Cortex of kidney (tissue), 1 donor: ENCODE measurements around the gene CRADD.
"Not testable (repeated sequence)": the region's sequence is repeated elsewhere in the genome, so short reads cannot be mapped to it uniquely, and the experiment has no call there.

Source experiments
- DNase-seq: peaks from one replicate; lab custom pipeline; 2025; lab: John Stamatoyannopoulos, UW

The CRADD gene

GRCh38 chr12:93706824-93707223, 29.6 kb downstream of the CRADD start:
- no peak for DNase-seq

DNA sequence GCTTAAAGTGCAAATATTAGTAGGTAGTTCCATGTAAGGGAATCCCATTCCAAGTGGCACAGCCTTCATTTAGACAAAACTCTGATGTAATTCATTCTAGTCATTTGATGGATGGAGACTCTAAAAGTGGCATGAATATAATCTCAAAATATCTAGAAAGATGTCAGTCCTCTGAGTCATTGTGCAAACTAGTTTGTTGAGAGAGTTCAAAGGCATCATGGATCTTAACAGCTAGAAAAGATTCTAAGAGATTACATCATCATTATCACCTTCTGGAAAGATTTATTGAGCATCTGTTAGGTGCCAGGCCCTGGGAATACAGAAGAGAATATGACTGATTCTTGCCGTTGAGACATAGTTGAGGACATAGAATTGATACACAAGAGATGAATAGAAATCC, 30.7 kb downstream of the CRADD start:
- DNase-seq, result no peak

GRCh38 chr12:93708952-93709351, 31.8 kb downstream of the CRADD start:
- DNase-seq, result no peak

DNA sequence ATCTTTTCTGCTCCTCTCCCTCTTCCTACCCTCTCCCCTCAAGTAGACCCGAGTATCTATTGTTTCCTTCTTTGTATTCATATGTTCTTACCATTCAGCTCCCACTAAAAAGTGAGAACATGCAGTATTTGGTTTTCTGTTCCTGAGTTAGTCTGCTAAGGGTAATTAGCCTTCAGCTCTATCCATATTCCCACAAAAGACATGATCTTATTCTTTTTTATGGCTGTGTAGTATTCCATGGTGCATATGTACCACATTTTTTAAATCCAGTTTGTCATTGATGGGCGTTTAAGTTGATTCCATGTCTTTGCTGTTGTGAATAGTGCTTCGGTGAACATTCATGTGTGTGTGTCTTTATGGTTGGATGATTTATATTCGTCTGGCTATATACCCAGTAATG, 32.2 kb downstream of the CRADD start:
- DNase-seq, result no peak

GRCh38 chr12:93710574-93710926, 33.4 kb downstream of the CRADD start:
- DNase-seq, result no peak

GRCh38 chr12:93711502-93711901, 34.3 kb downstream of the CRADD start:
- DNase-seq, result not testable (repeated sequence)

- no peak for DNase-seq
Observed at GRCh38 chr12:93712200-93712599, 35.0 kb downstream of the CRADD start.

DNA sequence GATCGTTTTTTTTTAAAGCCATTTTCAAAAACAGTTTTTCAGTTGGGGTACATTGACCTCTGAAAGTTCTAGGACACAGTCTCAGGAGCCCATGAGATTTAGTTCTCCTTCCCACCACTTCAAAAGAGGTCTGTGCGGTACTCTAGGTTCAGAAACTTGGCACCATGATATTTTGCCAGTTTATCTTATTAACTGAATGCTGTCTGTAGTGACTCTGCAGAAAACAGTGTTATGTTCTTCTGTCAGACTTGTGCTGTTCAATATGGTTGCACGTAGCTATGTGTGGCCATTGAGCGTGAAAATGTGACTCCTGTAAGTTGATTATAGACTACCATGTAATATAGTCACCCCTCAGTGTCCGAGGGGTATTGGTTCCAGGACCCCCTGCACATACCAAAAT, 35.9 kb downstream of the CRADD start:
- DNase-seq, result no peak

DNA sequence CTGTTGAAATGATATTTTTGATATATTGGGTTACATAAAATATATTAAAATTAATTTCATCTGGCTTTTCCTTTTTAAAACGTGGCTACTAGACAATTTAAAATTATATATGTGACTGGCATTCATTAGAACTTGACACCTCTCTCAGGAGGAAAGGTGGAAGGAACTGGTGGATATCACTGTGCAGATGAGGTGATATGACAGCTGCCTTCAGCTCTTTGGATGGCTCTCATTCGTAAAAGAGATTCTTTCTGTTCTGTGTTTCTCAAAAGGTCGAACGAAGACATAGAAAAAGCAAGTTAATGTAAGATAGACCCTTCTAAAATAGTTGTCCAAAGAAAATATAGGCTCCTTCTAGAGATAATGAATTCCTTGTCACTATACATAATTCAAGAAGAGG, 36.6 kb downstream of the CRADD start:
- DNase-seq, result no peak

- no peak for DNase-seq
Observed at GRCh38 chr12:93714382-93714781, 37.2 kb downstream of the CRADD start.

DNA sequence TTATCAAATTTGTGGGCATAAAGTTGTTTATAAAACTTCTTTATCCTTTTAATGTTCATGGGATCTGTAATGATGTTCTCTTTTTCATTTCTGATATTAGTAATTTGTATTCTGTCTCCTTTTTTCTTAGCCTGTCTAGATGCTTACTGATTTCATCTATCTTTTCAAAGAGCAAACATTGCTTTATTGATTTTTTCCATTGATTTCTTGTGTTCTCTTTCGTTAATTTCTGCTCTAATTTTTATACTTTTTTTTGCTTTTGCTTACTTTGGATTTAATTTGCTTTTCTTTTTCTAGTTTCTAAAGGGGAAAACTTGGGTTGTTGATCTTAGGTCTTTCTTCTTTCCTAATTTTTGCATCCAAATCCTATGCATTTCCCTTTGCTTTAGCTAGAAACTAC, 42.5 kb downstream of the CRADD start:
- DNase-seq, result no peak

DNA sequence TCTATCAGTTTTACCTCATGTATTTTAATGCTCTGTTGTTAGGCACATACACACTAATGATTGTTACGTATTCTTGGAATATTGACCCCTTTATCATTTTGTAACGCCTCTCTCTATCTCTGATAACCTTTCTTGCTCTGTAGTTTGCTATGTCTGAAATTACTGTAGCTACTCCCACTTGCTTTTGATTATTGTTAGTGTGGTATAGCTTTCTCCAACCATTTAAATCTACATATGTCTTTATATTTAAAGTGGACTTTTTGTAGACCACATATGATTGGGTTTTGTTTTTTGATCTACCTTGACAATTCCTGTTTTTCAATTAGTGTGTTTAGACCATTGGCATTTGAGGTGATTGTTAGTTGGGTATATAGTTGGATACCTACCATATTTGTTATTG, 43.4 kb downstream of the CRADD start:
- DNase-seq, result no peak

GRCh38 chr12:93722179-93722578, 45.0 kb downstream of the CRADD start:
- no peak for DNase-seq

GRCh38 chr12:93722835-93723567, 45.8 kb downstream of the CRADD start:
- DNase-seq, result no peak

- no peak for DNase-seq
Observed at GRCh38 chr12:93723568-93723930, 46.4 kb downstream of the CRADD start.

DNA sequence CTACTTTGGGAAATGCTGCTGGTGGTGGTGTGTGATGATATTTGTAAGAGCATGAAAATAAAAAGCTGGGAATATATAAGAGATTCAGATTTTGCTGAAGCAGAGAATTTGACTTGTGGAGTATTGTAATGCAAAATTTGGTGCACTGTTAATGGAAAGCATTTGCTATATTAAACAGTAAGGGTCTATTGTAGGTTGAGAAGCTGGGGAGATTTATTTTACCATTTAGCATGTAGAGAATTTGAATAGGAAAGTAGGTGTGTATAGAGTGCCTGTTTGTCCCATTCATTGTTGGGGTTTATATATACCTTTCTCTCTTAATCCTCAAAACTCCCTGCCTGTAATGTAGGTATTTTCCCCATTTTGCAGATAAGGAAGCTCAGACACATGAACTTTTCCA, 48.4 kb downstream of the CRADD start:
- DNase-seq, result no peak

DNA sequence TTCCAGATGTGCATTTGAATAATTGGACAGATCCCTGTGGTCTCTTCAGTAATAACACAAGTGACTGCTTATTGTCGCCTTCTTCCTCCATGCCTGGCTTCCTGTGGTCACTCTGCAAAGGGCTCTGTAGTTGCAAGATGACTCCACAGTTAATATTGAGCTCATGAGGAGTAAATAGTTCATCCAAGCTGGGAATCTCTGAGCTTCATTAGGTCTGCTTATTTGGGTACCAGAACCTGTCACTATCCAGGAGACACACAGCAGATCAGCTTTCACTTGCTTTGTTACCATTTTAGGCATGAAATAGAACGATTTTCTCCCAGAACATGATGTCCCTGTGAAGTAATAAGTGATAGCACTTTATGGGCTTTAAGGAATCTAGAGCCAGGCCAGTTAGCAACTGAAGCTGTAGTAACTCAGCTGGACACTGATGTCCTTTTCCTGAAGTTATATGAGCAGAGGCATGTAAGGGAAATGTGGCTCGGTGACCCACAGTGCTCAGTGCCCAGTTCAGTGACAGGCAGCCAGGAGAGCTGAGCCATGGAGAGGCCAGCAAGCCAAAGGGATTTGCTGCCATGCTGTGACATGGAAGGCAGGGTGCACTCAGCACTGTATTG, 50.1 kb downstream of the CRADD start:
- DNase-seq, result no peak

- DNase-seq, result no peak
Observed at GRCh38 chr12:93727911-93728310, 50.7 kb downstream of the CRADD start.

- DNase-seq, result no peak
Observed at GRCh38 chr12:93729934-93730333, 52.8 kb downstream of the CRADD start.

- DNase-seq, result no peak
Observed at GRCh38 chr12:93733358-93733757, 56.2 kb downstream of the CRADD start.

GRCh38 chr12:93733928-93734327, 56.8 kb downstream of the CRADD start:
- DNase-seq, result no peak

DNA sequence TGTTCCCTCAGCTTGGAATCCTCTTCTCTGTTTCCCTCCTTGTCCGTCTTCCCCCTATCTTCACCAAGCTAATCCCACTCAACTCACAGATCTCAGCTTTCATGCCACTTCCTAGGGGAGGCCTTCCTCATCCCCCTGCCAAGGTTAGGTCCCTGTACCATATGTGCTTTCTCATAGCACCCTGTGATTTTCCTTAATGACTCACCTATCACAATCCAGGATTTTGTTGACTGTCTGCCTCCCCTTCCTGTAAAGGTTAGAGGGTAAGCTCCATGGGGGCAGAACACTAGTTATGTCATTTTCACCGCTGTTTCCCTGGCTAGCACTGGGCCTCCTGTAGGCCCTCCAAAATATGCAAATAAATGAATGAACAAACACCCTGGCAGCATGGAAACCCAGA, 57.6 kb downstream of the CRADD start:
- DNase-seq, result no peak

GRCh38 chr12:93736640-93737178, 59.5 kb downstream of the CRADD start:
- DNase-seq, result no peak
